ENCODE measurements around the gene PRR13.
"Not testable (repeated sequence)": the region's sequence is repeated elsewhere in the genome, so short reads cannot be mapped to it uniquely, and the experiment has no call there.

Gene PRR13

DNA sequence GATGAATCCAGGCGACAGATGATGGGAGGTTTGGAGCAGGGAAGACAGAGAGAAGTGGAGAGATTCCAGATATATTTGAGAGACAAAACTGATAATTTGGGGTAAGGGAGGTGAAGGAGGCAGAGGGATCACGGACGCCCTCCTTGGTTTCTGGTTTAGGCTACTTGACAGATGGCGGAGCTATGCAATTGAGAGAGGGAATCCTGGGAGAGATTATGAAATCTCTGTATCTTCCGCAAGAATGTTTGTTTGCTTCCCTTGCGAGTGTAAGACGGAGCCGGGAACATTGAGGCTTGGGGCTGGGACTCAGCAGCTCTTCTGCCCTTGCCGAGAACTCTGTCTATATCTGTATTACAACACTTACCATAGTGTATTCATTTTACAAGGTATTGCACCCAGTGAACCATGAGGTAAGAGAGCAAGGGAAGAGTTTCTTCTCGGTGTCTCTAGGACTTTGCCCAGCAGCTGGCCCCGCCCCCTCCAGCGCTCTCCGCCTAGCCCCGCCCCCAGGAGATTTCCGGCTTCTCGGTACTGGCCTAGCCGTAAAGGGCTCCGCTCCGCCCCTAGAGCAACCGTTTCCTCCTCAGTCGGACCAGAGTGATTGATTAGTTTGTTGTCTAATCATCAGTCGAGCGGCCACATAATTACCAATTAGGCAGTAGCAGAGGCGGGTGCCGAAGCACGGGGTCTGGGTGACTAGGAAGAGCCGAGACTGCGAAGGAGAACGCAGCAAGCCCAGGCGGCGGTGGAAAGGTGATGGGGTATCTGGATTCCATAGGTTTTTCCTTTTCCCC is at the start of gene PRR13:
TSS of gene PRR13 (plus strand) at position 695 of the 794 bp plus-strand sequence. CDS start 981 bp downstream, outside the sequence.
- DNase-seq = peak; percentile 99

- DNase-seq = no peak
Observed at GRCh38 chr12:53399896-53400295, 41.6 kb upstream of the PRR13 start.

DNA sequence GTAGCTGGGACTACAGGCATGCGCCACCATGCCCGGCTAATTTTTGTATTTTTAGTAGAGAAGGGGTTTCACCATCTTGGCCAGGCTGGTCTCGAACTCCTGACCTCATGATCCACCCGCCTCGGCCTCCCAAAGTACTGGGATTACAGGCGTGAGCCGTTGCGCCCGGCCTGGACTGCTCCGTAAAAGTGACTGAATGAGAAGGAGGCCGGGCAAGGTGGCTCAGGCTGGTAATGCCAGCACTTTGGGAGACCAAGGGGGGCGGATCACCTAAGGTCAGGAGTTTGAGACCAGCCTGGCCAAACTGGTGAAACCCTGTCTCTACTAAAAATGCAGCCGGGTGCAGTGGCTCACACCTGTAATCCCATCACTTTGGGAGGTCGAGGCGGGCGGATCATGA is 39.2 kb upstream of the PRR13 start:
- DNase-seq = not testable (repeated sequence)

DNA sequence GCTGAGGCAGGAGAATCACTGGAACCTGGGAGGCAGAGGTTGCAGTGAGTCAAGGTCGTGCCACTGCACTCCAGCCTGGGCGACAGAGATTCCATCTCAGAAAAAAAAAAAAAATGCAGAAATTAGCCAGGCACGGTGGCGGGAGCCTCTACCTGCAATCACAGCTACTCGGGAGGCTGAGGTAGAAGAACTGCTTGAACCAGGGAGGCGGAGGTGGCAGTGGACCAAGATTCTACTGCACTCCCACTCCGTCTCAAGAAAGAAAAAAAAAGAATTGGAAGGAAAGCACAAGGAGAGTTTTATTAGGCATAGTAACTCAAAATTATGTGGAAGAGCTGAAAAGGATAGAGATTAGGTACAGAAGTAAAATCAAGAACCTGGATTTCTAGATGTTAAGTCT is 38.7 kb upstream of the PRR13 start:
- DNase-seq = no peak

- no peak for DNase-seq
Observed at GRCh38 chr12:53410951-53411350, 30.6 kb upstream of the PRR13 start.

DNA sequence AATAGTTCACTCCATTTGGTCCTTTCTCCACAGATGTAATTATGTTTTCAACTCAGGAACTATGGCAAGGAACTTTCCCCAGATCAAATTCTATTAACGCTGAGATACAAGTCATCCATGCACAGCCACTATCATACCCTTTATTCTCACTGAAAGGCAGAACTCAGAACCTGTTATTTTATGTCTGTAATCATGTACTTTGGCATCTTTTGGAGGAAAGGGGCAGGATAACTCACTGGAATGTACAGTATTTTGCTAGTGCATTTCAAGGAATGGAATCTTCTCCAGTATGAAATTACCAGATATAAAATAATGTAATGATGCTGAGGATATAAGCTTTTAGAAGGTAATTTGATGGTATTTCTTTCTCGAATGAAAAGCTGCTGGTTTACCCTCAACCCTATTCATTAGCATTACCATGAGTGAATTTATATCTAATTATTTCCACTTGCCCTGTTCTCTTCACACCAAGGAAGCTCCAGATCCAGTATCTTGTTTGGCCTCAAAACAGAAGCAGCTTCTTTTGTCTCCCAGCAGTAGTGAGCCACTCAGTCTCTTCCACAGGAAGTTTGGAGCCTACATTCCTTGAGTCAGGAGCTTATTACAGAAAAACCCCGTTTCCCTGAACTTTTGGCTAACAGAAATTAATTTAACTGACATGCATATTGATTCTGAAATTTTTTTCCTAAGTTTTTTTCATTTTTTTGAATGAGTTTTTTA is 27.9 kb upstream of the PRR13 start:
- DNase-seq = no peak

DNA sequence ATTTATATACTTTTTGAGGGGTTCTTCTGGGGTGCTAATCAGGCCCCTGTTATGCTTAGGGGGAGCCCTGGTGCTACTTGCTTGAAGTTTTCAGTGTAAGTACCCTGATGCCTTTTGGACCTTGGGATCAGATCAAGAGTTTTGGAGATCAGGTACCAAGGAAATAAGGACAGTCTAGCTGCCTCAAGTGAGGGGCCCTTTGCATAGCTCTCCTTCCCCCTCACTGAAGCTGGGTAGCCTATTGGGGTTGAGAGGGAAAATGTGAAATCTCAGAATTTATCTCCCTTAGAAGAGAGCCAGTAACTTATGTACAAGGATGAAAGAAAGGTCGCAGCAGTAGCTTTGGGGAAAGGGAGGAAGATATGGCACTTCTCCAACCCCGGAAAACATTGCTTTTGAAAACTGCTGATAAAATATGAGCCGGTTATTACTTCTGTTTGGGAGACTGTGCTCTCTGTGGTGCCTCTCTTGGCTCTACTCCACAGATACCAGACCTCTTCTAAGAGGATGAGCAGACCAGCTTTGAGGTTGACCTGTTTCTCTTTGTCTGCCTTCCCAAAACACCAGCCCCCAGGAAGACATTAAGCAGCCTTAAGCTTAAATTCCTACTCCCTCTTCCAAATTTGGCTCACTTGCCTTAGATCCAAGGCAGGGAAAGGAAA is 26.6 kb upstream of the PRR13 start:
- no peak for DNase-seq

GRCh38 chr12:53415752-53416389 is 25.7 kb upstream of the PRR13 start:
- DNase-seq = not testable (repeated sequence)

DNA sequence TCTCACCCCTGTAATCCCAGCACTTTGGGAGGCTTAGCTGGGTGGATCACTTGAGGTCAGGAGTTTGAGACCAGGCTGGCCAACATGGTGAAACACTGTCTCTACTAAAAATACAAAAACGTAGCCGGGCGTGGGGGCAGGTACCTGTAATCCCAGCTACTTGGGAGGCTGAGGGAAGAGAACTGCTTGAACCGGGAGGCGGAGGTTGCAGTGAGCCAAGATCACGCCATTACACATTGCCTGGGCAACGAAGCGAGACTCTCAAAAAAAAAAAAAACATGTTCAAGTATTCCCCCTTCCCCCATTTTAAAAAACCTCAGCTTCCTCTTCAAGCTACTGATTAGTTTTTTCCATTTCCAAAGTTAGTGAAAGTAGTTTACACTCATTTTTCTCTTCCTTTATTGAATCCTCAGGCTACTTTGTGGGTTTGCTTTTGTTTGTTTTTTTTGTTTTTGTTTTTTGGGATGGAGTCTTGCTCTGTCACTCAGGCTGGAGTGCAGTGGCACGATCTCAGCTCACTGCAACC is 24.2 kb upstream of the PRR13 start:
- DNase-seq = not testable (repeated sequence)

DNA sequence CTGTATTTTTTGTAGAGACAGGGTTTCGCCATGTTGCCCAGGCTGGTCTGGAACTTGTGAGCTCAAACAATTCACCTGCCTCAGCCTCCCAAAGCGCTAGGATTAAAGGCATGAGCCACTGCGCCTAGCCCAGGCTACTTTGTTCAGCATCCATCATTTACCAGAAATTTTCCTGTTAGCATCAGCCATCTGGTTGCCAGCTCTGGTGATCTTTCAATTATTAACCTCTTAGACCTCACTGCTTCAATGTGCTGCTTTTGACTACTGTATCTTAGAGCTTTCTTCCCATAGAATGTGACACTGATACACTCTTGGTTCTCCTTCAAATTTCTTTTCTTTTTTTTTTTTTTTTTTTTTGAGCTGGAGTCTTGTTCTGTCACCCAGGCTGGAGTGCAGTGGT is 23.3 kb upstream of the PRR13 start:
- DNase-seq = no peak

DNA sequence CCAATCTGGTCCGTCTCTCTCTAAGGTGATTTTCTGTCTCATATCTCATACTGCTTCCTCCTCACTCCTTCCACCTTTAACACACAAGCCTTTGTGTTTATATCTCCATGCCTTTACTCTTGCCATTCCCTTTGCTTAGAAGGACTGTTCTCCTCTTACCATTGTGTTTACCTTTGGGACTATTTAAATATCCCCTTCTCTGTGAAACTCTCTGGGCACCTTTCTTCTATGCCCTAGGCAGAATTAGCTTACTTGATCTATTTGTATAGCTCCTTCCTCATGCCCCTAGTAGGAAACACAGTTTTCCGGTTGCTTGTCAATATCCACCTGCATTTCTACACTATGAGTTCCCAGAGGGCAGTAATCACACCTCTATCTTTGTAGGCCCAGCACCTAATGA is 21.8 kb upstream of the PRR13 start:
- no peak for DNase-seq

GRCh38 chr12:53422247-53422646 is 19.3 kb upstream of the PRR13 start:
- not testable (repeated sequence) for DNase-seq

DNA sequence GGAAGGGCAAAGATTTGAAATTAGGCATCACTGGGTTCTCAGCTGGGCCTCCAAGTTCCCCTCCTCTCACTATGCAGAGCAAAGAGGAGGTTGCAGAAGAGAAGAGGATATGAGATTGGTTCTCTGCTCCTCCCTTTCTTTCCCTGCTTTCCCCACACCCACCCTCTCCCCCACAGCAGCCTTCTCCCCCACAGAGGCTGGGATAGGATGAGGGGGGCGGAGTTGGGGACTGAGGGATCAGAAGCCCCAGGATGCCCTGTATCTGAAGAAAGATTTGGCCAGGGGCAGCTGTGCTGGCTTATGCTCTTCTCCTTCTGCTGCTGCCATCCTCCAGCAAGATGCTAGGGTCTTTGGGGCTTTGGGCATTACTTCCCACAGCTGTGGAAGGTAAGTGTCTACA is 17.9 kb upstream of the PRR13 start, which contains the start of gene AMHR2:
TSS of gene AMHR2 (plus strand) at position 259 of the 400 bp plus-strand sequence. CDS start at position 339, 80 bp downstream.
- DNase-seq = no peak

- DNase-seq = no peak
Observed at GRCh38 chr12:53424626-53425514, 16.7 kb upstream of the PRR13 start.

GRCh38 chr12:53425515-53426150 is 15.9 kb upstream of the PRR13 start:
- DNase-seq = no peak

- no peak for DNase-seq
Observed at GRCh38 chr12:53427905-53428594, 13.5 kb upstream of the PRR13 start.

DNA sequence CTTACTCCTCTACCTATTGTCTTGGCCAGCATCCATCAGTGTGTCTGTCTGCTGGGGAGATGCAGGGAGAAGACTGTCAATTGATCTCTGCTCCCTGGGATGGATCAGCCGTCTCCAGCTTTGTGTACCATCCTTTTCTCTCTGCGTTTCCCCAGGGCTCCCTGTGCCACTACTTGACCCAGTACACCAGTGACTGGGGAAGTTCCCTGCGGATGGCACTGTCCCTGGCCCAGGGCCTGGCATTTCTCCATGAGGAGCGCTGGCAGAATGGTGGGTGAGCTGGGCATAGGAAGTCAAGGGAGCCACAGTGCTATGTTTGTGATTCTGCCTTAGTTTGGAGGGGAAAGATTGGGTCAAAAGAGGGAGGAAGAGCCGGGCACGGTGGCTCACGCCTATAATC is 12.8 kb upstream of the PRR13 start:
- DNase-seq = no peak

DNA sequence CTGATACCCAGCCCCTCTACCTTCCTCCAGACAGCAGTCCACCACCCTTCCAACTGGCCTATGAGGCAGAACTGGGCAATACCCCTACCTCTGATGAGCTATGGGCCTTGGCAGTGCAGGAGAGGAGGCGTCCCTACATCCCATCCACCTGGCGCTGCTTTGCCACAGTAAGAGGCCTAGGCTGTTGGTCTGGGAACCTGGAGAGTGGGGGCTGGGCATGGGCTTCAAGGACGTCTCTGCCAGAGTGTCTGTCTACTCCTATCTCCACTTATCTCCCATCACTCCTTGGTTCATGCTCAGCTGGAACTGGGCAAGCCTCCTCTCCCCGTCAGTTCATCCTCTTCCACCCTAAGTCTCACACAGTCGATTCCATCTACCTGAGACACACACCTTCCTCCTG is 11.4 kb upstream of the PRR13 start:
- no peak for DNase-seq

DNA sequence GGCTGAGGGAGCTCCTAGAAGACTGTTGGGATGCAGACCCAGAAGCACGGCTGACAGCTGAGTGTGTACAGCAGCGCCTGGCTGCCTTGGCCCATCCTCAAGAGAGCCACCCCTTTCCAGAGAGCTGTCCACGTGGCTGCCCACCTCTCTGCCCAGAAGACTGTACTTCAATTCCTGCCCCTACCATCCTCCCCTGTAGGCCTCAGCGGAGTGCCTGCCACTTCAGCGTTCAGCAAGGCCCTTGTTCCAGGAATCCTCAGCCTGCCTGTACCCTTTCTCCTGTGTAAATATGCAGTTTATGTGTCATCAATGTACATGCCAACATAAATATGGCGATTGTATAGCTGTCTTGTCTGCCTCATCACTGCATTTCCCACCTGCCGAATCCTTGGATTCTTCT is 10.3 kb upstream of the PRR13 start:
- peak; percentile 23 to 38 for DNase-seq

DNA sequence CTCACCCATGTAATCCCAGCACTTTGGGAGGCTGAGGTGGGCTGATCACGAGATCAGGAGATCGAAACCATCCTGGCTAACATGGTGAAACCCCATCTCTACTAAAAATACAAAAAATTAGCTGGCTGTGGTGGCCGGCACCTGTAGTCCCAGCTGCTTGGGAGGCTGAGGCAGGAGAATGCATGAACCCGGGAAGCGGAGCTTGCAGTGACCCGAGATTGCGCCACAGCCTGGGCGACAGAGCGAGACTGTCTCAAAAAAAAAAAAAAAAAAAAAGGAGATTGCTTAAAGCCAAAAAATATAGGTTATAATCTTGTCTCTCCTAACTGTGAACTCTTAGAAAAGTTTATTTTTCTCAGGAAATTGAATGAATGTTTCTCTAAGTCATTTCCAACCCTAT is 6.2 kb upstream of the PRR13 start:
- not testable (repeated sequence) for DNase-seq

- DNase-seq = not testable (repeated sequence)
Observed at GRCh38 chr12:53439582-53439981, 2.0 kb upstream of the PRR13 start.
